Activated T-helper 1 cell treated with Interleukin-2 at 50 U/mL for 16 hours (primary cell): Measurements from ENCODE around the gene ABCA3.

Experiments
- DNase-seq: peaks from one replicate; pipeline ENCODE4 v3.0.0-alpha.2; 2020; ENCODE audit warnings: low read depth

The ABCA3 gene

GRCh38 chr16:2233872-2234812 lies 106.4 kb downstream of the ABCA3 start:
- DNase-seq: no peak

DNA sequence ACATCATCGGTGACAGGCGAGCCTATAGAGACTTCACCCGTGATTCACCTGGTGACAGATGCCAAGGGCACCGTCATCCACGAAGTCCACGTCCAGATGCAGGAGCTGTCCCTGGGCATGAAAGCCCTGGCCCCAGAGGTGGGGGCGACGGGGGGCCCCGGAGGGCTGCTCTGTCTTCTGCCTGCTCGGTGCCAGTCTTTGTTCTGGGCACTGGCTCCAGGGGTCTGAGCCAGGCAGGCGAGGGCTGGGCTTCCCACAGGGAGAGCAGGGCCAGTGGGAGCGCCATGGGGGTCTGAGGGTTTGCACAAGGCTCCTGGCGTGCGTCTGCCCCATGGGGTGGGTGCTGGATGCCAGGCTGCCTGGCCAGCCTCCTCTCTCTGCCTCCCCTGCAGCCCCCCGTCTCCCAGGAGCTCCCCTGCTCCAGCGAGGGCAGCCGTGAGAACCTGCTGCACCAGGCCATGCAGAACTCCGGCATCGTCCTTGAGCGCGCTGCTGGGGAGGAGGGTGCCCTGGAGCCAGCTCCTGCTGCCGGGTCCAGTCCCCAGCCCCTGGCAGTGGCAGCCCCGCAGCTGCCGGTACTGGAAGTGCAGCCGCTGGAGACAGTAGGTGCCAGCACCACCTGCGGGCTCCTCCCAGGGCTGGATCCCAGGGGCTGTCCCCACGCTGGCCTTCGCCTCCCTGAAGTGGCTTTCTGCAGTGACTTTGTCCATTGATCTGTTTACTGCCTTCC lies 107.3 kb downstream of the ABCA3 start:
- DNase-seq: no peak

GRCh38 chr16:2232094-2232990 lies 108.2 kb downstream of the ABCA3 start:
- DNase-seq: no peak

DNA sequence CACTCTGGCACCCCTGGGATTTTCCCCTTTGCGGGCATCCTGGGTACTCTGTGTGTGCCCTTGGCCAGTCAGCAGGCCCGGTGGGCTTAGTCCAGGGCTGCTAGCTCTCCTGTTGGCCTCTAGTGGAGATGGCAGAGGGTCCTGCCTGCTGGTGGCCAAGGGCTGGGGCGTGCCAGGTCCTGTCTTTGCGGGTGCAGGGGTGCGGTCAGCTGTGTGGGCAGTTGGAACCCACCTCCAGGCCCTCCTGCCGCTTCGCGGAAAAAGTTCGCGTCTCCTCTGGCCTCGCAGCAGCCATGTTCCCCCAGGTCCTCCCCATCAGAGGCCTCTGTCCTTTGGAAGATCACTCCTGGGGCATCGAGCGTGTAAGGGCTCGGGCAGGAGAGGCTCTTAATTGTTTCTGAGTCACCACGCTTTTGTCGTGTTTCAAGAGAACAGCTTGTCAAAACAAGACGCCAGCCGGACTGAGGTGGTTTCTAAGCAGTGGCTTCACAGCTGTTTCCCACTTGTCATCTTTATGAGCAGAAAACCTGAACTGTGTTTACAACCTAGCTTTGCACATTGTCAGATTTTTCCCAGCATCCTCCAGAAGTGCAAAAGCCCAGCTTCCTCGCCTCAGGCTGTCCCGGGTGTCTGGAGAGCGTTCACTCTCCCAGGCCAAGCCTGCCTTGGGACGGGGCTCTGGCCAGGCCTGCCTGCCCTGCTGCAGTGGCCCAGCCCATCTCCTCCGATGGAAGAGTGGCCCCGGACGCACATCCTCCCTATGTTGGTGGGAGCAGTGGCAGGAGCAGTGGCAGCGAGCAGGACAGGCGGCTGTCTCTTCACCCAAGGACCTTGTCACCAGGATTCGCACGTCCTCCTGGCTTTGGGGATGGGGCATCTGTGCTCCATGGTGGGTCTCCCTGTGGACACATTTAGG lies 109.3 kb downstream of the ABCA3 start:
- no peak for DNase-seq

DNA sequence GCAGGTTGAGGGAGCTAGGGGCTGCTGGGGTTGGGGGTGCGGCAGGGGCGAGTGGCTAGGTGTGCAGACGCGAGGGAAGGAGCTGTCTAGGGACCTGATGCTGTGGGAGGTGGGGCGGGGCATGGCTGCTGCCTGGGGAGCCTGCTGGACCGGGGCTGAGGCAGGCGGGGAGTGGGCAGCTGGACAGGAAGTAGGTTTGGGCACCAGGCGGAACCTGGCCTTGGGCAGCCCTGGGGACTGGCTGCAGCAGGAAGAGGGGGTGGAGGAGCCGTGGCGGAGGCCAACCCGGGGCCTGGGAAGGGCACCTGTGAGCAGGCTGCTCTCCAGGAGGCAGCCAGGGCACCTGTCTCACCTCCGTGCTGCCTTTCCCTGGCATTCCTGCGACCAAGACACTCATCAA lies 110.2 kb downstream of the ABCA3 start:
- no peak for DNase-seq

GRCh38 chr16:2229632-2230250 lies 110.8 kb downstream of the ABCA3 start:
- DNase-seq: no peak

DNA sequence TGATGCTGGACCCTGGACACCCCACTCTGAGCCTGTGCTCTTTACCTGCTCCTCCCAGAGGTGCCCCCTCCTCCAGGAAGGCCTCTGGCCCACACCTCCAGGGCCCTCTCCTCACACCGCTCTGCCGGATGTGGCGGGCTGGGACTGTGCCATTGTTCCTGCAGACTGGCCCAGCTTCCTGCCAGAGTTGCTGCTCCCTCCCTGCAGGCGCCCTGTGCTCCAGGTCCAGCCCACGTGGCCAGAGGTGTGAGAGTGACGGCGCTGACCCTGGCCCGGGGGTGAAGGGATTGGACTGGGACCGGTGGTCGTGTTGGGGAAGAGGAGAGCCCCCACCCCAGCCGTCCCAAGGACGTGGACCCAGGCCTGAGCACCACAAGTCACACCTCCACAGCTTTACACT lies 111.4 kb downstream of the ABCA3 start:
- DNase-seq: no peak

GRCh38 chr16:2228161-2228824 lies 112.2 kb downstream of the ABCA3 start:
- DNase-seq: no peak

DNA sequence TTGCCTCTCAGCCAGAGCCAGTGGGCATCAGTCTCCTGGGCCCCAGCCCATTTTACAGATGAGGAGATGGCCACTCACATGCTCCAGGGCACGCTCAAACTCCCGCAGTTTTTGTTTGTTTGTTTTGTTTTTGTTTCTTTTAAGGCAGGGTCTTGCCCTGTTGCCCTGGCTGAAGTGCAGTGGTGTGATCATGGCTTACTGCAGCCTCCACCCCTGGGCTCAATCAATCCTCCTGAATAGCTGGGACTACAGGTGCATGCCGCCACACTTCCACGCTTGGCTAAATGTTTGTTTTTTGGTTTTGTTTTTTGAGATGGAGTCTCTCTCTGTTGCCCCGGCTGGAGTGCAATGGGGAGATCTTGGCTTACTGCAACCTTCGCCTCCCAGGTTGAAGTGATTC lies 113.6 kb downstream of the ABCA3 start:
- no peak for DNase-seq

DNA sequence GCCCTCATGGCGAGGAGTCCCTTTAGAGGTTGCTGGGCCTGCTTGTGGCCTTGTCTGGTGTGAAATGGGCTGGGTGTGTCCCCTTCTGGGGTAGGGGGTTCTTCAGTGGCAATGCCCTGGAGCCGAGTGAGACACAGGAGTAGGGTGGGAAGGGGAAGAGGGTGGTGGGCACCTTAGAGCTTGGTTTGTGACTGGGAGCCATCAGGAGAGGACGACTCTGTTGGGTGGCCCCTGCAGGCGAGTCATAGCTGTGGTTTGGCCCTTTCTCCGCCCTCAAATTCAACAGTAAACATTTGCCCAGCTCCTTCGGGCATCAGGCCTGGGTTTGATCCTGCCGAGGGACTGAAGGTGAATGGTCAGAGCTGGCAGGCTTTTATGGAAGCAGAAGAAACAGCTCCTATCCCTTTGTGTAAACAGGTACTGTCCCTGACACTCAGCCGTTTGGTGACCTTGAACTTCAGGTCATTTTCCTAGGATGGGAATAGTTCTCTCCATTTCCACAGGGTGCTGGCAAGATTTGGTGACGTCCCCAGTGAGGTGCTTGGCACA lies 114.2 kb downstream of the ABCA3 start:
- no peak for DNase-seq
